ENCODE data around the gene PPP1R1B. TPM values are rescaled to one million over a fixed set of nuclear protein-coding genes. Genes with fewer than 3 reads are reported as not detected.

Gene PPP1R1B
- total and polyA plus RNA-seq, 2 of the 4 experiments (the other 2 are of a cell fraction), result not detected

- dilution Hi-C loops (cut with HindIII; ENCODE audit: low sequenced_read_pairs, unreplicated experiment) (no loop called here), intact Hi-C loops (cut with micrococcal nuclease) (no loop called here), in situ Hi-C loops (cut with MboI; ENCODE audit: low sequenced_read_pairs) (no loop called here)
- Histone ChIP-seq H2AFZ (replicated peaks; ENCODE audit: low read length, poor library complexity) (no peak overlapping the region), H2BK120ac (ENCODE audit: low read depth, low read length) (no peak overlapping the region), H4K20me1 (ENCODE audit: insufficient read depth, low read length) (no peaks in the 10 kb centered on the region), H3K27me3 (ENCODE audit: control insufficient read depth, insufficient read depth, low read length) (no peaks in the 10 kb centered on the region), H3K4me1 (ENCODE audit: control insufficient read depth, insufficient read depth, low read length) (peaks cover 7% of the 10 kb centered on the region), H3K9me1 (ENCODE audit: insufficient read depth, low read length) (peaks cover 7% of the 10 kb centered on the region; the same call in 1 of the 2 replicates), H3K56ac (ENCODE audit: extremely low read depth, insufficient read depth, low read length) (no peak overlapping the region), H4K5ac (ENCODE audit: low read depth, low read length) (no peak overlapping the region), H2AK5ac (ENCODE audit: low read depth, low read length) (no peak overlapping the region), H3K79me1 (ENCODE audit: low read depth in 1 of 2, low read length in 2 of 2) (no peaks in the 10 kb centered on the region), H3K9ac (ENCODE audit: low read depth, low read length) (no peak overlapping the region), H2AK9ac (replicated peaks; ENCODE audit: low read depth, low read length, poor library complexity) (no peak overlapping the region), H3K23ac (ENCODE audit: low read depth, low read length) (no peak overlapping the region), H3K27ac (ENCODE audit: insufficient read depth, low read length) (no peak overlapping the region), H3K9me3 (ENCODE audit: control insufficient read depth, insufficient read depth, low read length) (no peaks in the 10 kb centered on the region), H3K4me3 (ENCODE audit: insufficient read depth, low read depth, low read length) (no peak overlapping the region), H4K8ac (ENCODE audit: low read depth in 2 of 2, low read length in 2 of 2) (no peak overlapping the region), H4K91ac (ENCODE audit: insufficient read depth, low read depth, low read length) (no peak overlapping the region), H2BK5ac (ENCODE audit: low read depth, low read length, poor library complexity, severe bottlenecking) (no peak overlapping the region), H2BK20ac (ENCODE audit: low read depth, low read length) (no peak overlapping the region), H3K4me2 (ENCODE audit: low read depth, low read length) (no peak overlapping the region), H3K4ac (ENCODE audit: low read depth, low read length) (no peak overlapping the region), H3K36me3 (ENCODE audit: control insufficient read depth, insufficient read depth, low read length) (peaks cover 7% of the 10 kb centered on the region), H3K14ac (replicated peaks; ENCODE audit: low read depth, low read length) (no peak overlapping the region), H3K18ac (ENCODE audit: low read depth, low read length) (no peak overlapping the region), H2BK15ac (ENCODE audit: low read depth, low read length) (no peak overlapping the region)
- POLR2A ChIA-PET (ENCODE audit: unreplicated experiment), result no interaction called here
- ATAC-seq (ENCODE audit: low read depth) (no peak), DNase-seq (no peak)
- CTCF ChIA-PET, result interaction anchor here (0.6 kb wide), 1 partner anchor 107 kb away, joined by 3 read pairs; no protein-coding TSS in a partner anchor
- WGBS, 2 experiments (ENCODE audit: extremely low coverage in 2 of 2, insufficient read length in 1 of 2), result 80% methylated on average over 5 of the region's 13 CpGs; no CpG with 5 or more reads in 1 of the 2 experiments
- BruUV-seq (replicated peaks), result no TSS peak
- TF ChIP-seq MXI1 (IDR thresholded peaks at IDR 0.05; ENCODE audit: borderline replicate concordance, low read depth, low read length) (no peak), FOS (IDR thresholded peaks at IDR 0.05; ENCODE audit: low read depth, low read length) (no peak), SMC3 (IDR thresholded peaks at IDR 0.05; ENCODE audit: low read depth, low read length) (no peak), CEBPB (IDR thresholded peaks at IDR 0.05; ENCODE audit: low read depth, low read length) (no peak), NFE2L2 (IDR thresholded peaks at IDR 0.05; ENCODE audit: low read depth, low read length) (no peak), POLR2A (IDR thresholded peaks at IDR 0.05; ENCODE audit: low read depth, low read length) (no peak), CHD1 (IDR thresholded peaks at IDR 0.05; ENCODE audit: low read depth, low read length) (no peak), RAD21 (IDR thresholded peaks at IDR 0.05; ENCODE audit: low read length) (no peak), MAFK (IDR thresholded peaks at IDR 0.05; ENCODE audit: low read depth, low read length) (no peak), ELK1 (IDR thresholded peaks at IDR 0.05; ENCODE audit: borderline replicate concordance, low read depth, low read length) (no peak), MAZ (IDR thresholded peaks at IDR 0.05; ENCODE audit: borderline replicate concordance, low read depth, low read length) (no peak), BHLHE40 (IDR thresholded peaks at IDR 0.05; ENCODE audit: low read depth, low read length) (no peak), USF2 (IDR thresholded peaks at IDR 0.05; ENCODE audit: low read depth, low read length) (no peak), RCOR1 (IDR thresholded peaks at IDR 0.05; ENCODE audit: insufficient replicate concordance, low read length) (no peak), RFX5 (IDR thresholded peaks at IDR 0.05; ENCODE audit: low read depth, low read length) (no peak)
Measured at GRCh38 chr17:39678340-39679116, 51.8 kb downstream of the PPP1R1B start.
